Measurements from ENCODE around the gene ANKRD34A. TPM values are rescaled to one million over a fixed set of nuclear protein-coding genes. Genes with fewer than 3 reads are reported as not detected.
A peak's percentile ranks its signal among the peaks of the same experiment; 100 is the strongest.

ANKRD34A gene
- total and polyA plus RNA-seq, 2 of the 13 experiments (the other 11 are each of a cell fraction or from before 2014, with no cell fraction given) = 0.05 to 0.07 TPM

GRCh38 chr1:145960468-145961108 lies 3.8 kb downstream of the ANKRD34A start (continued):
- TF ChIP-seq MAZ (IDR thresholded peaks at IDR 0.05; ENCODE audit: borderline replicate concordance, low read depth, low read length) (no peak), MAZ (CRISPR knock-in tag; IDR thresholded peaks at IDR 0.05; ENCODE audit: low read depth) (peak; percentile 40; the same call in 1 of the 2 replicates), ARNTL (CRISPR knock-in tag; IDR thresholded peaks at IDR 0.05) (no peak), IRF9 (CRISPR knock-in tag; IDR thresholded peaks at IDR 0.05; ENCODE audit: borderline replicate concordance) (0 out of 2 replicates have a peak, but pooled peaks have one; percentile 35), ZNF501 (CRISPR knock-in tag; IDR thresholded peaks at IDR 0.05) (peak; percentile 87), ZNF318 (CRISPR knock-in tag; IDR thresholded peaks at IDR 0.05) (no peak; the same call in 1 of the 2 replicates), ZNF335 (CRISPR knock-in tag; IDR thresholded peaks at IDR 0.05) (no peak), SAP130 (CRISPR knock-in tag; IDR thresholded peaks at IDR 0.05; ENCODE audit: low read depth) (peak; percentile 81), ZNF333 (CRISPR knock-in tag; IDR thresholded peaks at IDR 0.05; ENCODE audit: borderline replicate concordance) (peak; percentile 38; the same call in 1 of the 2 replicates), ZNF891 (CRISPR knock-in tag; IDR thresholded peaks at IDR 0.05) (peak; percentile 61; the same call in 1 of the 2 replicates), ZBTB7B (CRISPR knock-in tag; IDR thresholded peaks at IDR 0.05) (peak; percentile 81), ZNF605 (CRISPR knock-in tag; IDR thresholded peaks at IDR 0.05) (peak; percentile 66; the same call in 1 of the 2 replicates), ZFY (CRISPR knock-in tag; IDR thresholded peaks at IDR 0.05) (peak; percentile 33), ZFP82 (CRISPR knock-in tag; IDR thresholded peaks at IDR 0.05; ENCODE audit: borderline replicate concordance) (0 out of 2 replicates have a peak, but pooled peaks have one; percentile 11), SRSF4 (IDR thresholded peaks at IDR 0.05; ENCODE audit: low read depth, low read length, poor library complexity, severe bottlenecking) (no peak), RXRA (CRISPR knock-in tag; IDR thresholded peaks at IDR 0.05) (peak; percentile 17; the same call in 1 of the 2 replicates), THAP8 (CRISPR knock-in tag; IDR thresholded peaks at IDR 0.05; ENCODE audit: borderline replicate concordance) (0 out of 2 replicates have a peak, but pooled peaks have one; percentile 60), PAWR (CRISPR knock-in tag; IDR thresholded peaks at IDR 0.05; ENCODE audit: borderline replicate concordance) (peak; percentile 26; the same call in 1 of the 2 replicates), AHR (CRISPR knock-in tag; IDR thresholded peaks at IDR 0.05) (no peak), ZNF441 (CRISPR knock-in tag; IDR thresholded peaks at IDR 0.05; ENCODE audit: borderline replicate concordance) (peak; percentile 75; the same call in 1 of the 2 replicates)
